ENCODE results near the gene TPRN.

The TPRN gene

GRCh38 chr9:137215196-137215986 lies 14.8 kb upstream of the TPRN start:
- DNase-seq (ENCODE audit: low read depth, low spot score) = no peak
- Histone ChIP-seq H3K4me1 (ENCODE audit: insufficient read depth, insufficient read length) (peaks cover 19% of the 10 kb centered on the region), H3K9me3 (ENCODE audit: insufficient read depth, low read length) (no peaks in the 10 kb centered on the region), H3K36me3 (ENCODE audit: insufficient read depth, insufficient read length, low read length) (peaks cover 89% of the 10 kb centered on the region), H3K27me3 (ENCODE audit: insufficient read depth, insufficient read length) (no peaks in the 10 kb centered on the region), H3K4me3 (ENCODE audit: insufficient read length, low read depth) (no peak overlapping the region), H3K9ac (ENCODE audit: insufficient read length, low read depth) (no peak overlapping the region)
- TF ChIP-seq SUZ12 (IDR thresholded peaks at IDR 0.05; ENCODE audit: extremely low read depth, insufficient read depth, insufficient read length) = no peak
- no peak for TF ChIP-seq YY1 (IDR thresholded peaks at IDR 0.05; ENCODE audit: insufficient read depth, insufficient read length)
- TF ChIP-seq ZNF274 (IDR thresholded peaks at IDR 0.05; ENCODE audit: low read depth, low read length) = no peak

- peaks cover 94% of the 10 kb centered on the region for H3K36me3 ChIP-seq (ENCODE audit: insufficient read depth, insufficient read length, low read length)
- H3K9ac ChIP-seq (ENCODE audit: insufficient read length, low read depth) = no peak overlapping the region
- H3K9me3 ChIP-seq (ENCODE audit: insufficient read depth, low read length) = no peaks in the 10 kb centered on the region
- no peak for TF ChIP-seq YY1 (IDR thresholded peaks at IDR 0.05; ENCODE audit: insufficient read depth, insufficient read length)
- no peak for TF ChIP-seq ZNF274 (IDR thresholded peaks at IDR 0.05; ENCODE audit: low read depth, low read length)
- TF ChIP-seq SUZ12 (IDR thresholded peaks at IDR 0.05; ENCODE audit: extremely low read depth, insufficient read depth, insufficient read length) = no peak
- H3K27me3 ChIP-seq (ENCODE audit: insufficient read depth, insufficient read length) = no peaks in the 10 kb centered on the region
- H3K4me1 ChIP-seq (ENCODE audit: insufficient read depth, insufficient read length) = peaks cover 18% of the 10 kb centered on the region
- DNase-seq (ENCODE audit: low read depth, low spot score) = no peak
- H3K4me3 ChIP-seq (ENCODE audit: insufficient read length, low read depth) = no peak overlapping the region
These were observed 14.1 kb upstream of the TPRN start for GRCh38 chr9:137214620-137215019.

GRCh38 chr9:137213160-137214060 lies 12.9 kb upstream of the TPRN start:
- Histone ChIP-seq H3K36me3 (ENCODE audit: insufficient read depth, insufficient read length, low read length) (peaks cover 97% of the 10 kb centered on the region), H3K9me3 (ENCODE audit: insufficient read depth, low read length) (no peaks in the 10 kb centered on the region), H3K4me1 (ENCODE audit: insufficient read depth, insufficient read length) (peaks cover 9% of the 10 kb centered on the region), H3K9ac (ENCODE audit: insufficient read length, low read depth) (no peak overlapping the region), H3K27me3 (ENCODE audit: insufficient read depth, insufficient read length) (no peaks in the 10 kb centered on the region), H3K4me3 (ENCODE audit: insufficient read length, low read depth) (no peak overlapping the region)
- TF ChIP-seq ZNF274 (IDR thresholded peaks at IDR 0.05; ENCODE audit: low read depth, low read length) = no peak
- TF ChIP-seq SUZ12 (IDR thresholded peaks at IDR 0.05; ENCODE audit: extremely low read depth, insufficient read depth, insufficient read length) = no peak
- TF ChIP-seq YY1 (IDR thresholded peaks at IDR 0.05; ENCODE audit: insufficient read depth, insufficient read length) = no peak
- DNase-seq (ENCODE audit: low read depth, low spot score) = no peak

- H3K27me3 ChIP-seq (ENCODE audit: insufficient read depth, insufficient read length) = no peaks in the 10 kb centered on the region
These were observed 12.0 kb upstream of the TPRN start for GRCh38 chr9:137212520-137212919.

GRCh38 chr9:137211532-137211931 lies 11.0 kb upstream of the TPRN start:
- Histone ChIP-seq H3K36me3 (ENCODE audit: insufficient read depth, insufficient read length, low read length) (peaks cover 94% of the 10 kb centered on the region), H3K9me3 (ENCODE audit: insufficient read depth, low read length) (no peaks in the 10 kb centered on the region), H3K4me3 (ENCODE audit: insufficient read length, low read depth) (no peak overlapping the region), H3K9ac (ENCODE audit: insufficient read length, low read depth) (no peak overlapping the region), H3K27me3 (ENCODE audit: insufficient read depth, insufficient read length) (no peaks in the 10 kb centered on the region), H3K4me1 (ENCODE audit: insufficient read depth, insufficient read length) (peaks cover 14% of the 10 kb centered on the region)
- DNase-seq (ENCODE audit: low read depth, low spot score) = no peak
- TF ChIP-seq SUZ12 (IDR thresholded peaks at IDR 0.05; ENCODE audit: extremely low read depth, insufficient read depth, insufficient read length) = no peak
- TF ChIP-seq YY1 (IDR thresholded peaks at IDR 0.05; ENCODE audit: insufficient read depth, insufficient read length) = no peak
- TF ChIP-seq ZNF274 (IDR thresholded peaks at IDR 0.05; ENCODE audit: low read depth, low read length) = no peak

More at GRCh38 chr9:137212520-137212919, 12.0 kb upstream of the TPRN start:
- peaks cover 7% of the 10 kb centered on the region for H3K4me1 ChIP-seq (ENCODE audit: insufficient read depth, insufficient read length)
- DNase-seq (ENCODE audit: low read depth, low spot score) = no peak
- no peak overlapping the region for H3K9ac ChIP-seq (ENCODE audit: insufficient read length, low read depth)
- no peak for TF ChIP-seq YY1 (IDR thresholded peaks at IDR 0.05; ENCODE audit: insufficient read depth, insufficient read length)
- no peak for TF ChIP-seq SUZ12 (IDR thresholded peaks at IDR 0.05; ENCODE audit: extremely low read depth, insufficient read depth, insufficient read length)
- no peak for TF ChIP-seq ZNF274 (IDR thresholded peaks at IDR 0.05; ENCODE audit: low read depth, low read length)
- H3K9me3 ChIP-seq (ENCODE audit: insufficient read depth, low read length) = no peaks in the 10 kb centered on the region
- H3K4me3 ChIP-seq (ENCODE audit: insufficient read length, low read depth) = no peak overlapping the region
- peaks cover 94% of the 10 kb centered on the region for H3K36me3 ChIP-seq (ENCODE audit: insufficient read depth, insufficient read length, low read length)

GRCh38 chr9:137206602-137207001 lies 6.1 kb upstream of the TPRN start:
- Histone ChIP-seq H3K4me1 (ENCODE audit: insufficient read depth, insufficient read length) (peaks cover 15% of the 10 kb centered on the region), H3K9ac (ENCODE audit: insufficient read length, low read depth) (peak overlapping the region; percentile 62), H3K36me3 (ENCODE audit: insufficient read depth, insufficient read length, low read length) (peaks cover 61% of the 10 kb centered on the region), H3K27me3 (ENCODE audit: insufficient read depth, insufficient read length) (no peaks in the 10 kb centered on the region), H3K9me3 (ENCODE audit: insufficient read depth, low read length) (no peaks in the 10 kb centered on the region), H3K4me3 (ENCODE audit: insufficient read length, low read depth) (peak overlapping the region; percentile 99)
- no peak for DNase-seq (ENCODE audit: low read depth, low spot score)
- no peak for TF ChIP-seq ZNF274 (IDR thresholded peaks at IDR 0.05; ENCODE audit: low read depth, low read length)
- TF ChIP-seq SUZ12 (IDR thresholded peaks at IDR 0.05; ENCODE audit: extremely low read depth, insufficient read depth, insufficient read length) = no peak
- no peak for TF ChIP-seq YY1 (IDR thresholded peaks at IDR 0.05; ENCODE audit: insufficient read depth, insufficient read length)
